Stimulated activated memory B cell treated with anti-CD40 and anti-IgM and Interleukin-4, amounts not matched to agents 10 μg/mL and 1 μg/mL and 100 μg/mL, for 72 hours (primary cell): ENCODE results near the gene SH2D4B.
A peak's percentile ranks its signal among the peaks of the same experiment; 100 is the strongest.

ENCODE experiments used
- ATAC-seq: fragments of 150-1000 bp; cut with Tn5 transposase; 2 replicates; pipeline ENCODE4 v1.10.0; 2021
- H3K27ac Mint-ChIP-seq: one replicate; pipeline ENCODE4 v1.8.0; 2022; ENCODE audit warnings: mild to moderate bottlenecking, mixed read lengths
- H3K27me3 Mint-ChIP-seq: one replicate; pipeline ENCODE4 v1.8.0; 2022; ENCODE audit warnings: mixed read lengths
- H3K36me3 Mint-ChIP-seq: one replicate; pipeline ENCODE4 v1.8.0; 2022; ENCODE audit warnings: mixed read lengths
- H3K4me1 Mint-ChIP-seq: one replicate; pipeline ENCODE4 v1.8.0; 2022; ENCODE audit warnings: mixed read lengths
- H3K4me3 Mint-ChIP-seq: one replicate; pipeline ENCODE4 v1.8.0; 2022; ENCODE audit warnings: mild to moderate bottlenecking, moderate library complexity, mixed read lengths
- H3K9me3 Mint-ChIP-seq: one replicate; pipeline ENCODE4 v1.8.0; 2022; ENCODE audit warnings: mixed read lengths

SH2D4B gene

DNA sequence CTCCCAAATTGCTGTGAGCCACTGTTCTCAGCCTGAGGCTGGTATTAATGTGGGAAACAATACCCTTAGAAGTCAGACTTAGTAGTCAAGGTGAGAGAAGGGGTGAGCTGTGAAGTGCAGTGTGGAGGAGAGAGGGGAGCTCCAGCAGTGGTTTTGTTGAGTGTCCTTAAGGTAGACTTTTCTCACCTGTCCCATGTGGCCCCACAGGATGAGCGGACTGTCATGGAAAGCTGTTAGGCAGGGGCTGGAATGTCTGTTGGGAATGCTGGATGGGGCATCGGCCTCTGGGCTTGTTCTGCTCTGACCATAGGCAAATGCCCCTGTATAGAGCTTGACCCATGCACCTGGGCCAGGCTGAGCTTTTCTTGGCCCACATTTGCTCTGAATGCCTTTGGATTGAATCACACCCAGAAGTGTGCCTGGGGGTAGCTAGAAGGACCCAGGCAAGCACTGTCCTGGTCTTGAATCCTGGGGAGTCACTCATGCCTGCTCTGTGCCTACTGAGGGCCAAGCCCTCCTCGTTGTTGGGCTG is 36.3 kb upstream of the SH2D4B start:
- ATAC-seq: no peak
- Mint-ChIP-seq H3K4me1 (peaks cover 70% of the 10 kb centered on the region), H3K36me3 (peaks cover 12% of the 10 kb centered on the region), H3K27ac (peak overlapping the region; percentile 11), H3K27me3 (no peaks in the 10 kb centered on the region), H3K4me3 (no peak overlapping the region), H3K9me3 (peaks cover 5% of the 10 kb centered on the region)

DNA sequence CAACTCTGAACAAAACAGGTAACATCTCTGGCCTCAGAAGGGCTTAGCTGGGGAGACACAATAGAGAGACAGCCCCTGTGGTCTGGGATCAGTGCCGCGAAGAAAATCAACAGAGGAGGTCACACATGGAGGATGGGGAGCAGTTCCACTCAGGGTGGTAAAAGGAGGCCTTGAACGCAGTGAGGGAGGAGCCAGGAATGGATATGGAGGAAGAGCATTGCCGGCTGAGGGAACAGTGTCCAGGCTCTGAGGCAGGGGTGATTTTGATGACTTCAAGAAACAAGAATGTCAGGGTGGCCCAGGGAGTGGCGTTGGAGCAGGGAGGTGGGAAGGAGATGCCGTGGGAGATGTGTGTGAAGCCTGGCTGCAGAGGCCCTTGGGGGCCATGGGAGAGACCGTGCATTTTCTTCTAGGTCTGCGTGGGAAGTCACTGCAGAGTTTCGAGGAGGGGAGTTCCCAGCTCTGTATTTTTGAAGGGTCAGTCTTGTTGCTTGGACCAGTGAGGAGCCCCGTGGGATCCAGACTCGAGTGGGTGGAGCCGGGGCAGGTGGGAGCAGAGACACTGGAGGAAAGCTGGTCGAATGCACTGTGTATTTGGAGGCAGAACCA is 35.7 kb upstream of the SH2D4B start:
- no peaks in the 10 kb centered on the region for H3K27me3 Mint-ChIP-seq
- H3K9me3 Mint-ChIP-seq: no peaks in the 10 kb centered on the region
- ATAC-seq: no peak
- peak overlapping the region; percentile 11 for H3K27ac Mint-ChIP-seq
- peaks cover 70% of the 10 kb centered on the region for H3K4me1 Mint-ChIP-seq
- H3K36me3 Mint-ChIP-seq: peaks cover 7% of the 10 kb centered on the region
- H3K4me3 Mint-ChIP-seq: no peak overlapping the region

DNA sequence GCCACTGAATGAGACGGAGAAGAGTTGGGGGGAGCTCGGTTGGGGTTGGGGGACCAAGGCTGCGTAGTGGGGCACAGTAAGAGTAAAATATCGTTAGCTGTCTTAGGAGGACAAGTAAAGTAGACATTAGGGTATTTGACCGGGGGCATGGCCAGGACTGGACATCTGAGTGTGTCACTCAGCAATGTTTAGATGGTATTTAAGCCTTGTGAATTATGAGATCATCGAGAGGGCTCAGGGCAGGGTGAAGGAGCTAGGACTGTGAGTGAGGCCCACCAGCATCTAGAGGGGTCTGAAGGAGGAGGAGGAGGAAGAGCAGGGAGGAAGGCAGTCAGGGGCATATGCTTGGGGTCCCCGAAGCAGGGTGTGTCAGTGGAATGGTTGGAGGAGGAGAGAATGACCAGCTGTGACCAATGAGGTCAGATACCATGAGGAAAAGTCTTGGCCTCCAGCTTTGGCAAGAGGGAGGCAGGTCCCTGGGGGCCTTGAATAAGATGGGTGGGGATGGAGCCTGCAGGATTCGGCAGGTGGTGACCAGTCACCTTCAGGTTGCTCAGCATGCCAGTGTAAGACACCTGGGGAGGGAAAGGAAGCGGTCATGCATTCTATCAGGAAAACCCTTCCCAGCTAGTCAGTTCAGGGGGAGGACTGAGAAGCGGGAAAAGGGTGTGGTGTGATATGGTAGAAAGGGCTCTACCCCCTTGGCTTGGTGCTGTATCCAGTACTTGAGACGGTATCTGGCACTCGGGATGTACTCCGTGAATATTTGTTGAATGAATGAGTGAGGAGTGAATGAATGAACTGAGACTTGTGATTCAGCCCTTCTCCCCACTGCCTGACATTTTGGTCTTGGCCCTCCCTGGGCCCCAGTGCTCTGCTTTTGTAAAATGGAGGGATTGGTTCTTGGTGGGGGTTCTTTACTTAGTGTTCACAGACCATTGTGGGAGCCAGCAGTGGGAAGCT is 34.8 kb upstream of the SH2D4B start:
- Mint-ChIP-seq H3K4me1 (peaks cover 70% of the 10 kb centered on the region), H3K36me3 (peaks cover 6% of the 10 kb centered on the region), H3K27ac (peak overlapping the region; percentile 5), H3K4me3 (no peak overlapping the region), H3K27me3 (no peaks in the 10 kb centered on the region), H3K9me3 (no peaks in the 10 kb centered on the region)
- no peak for ATAC-seq

DNA sequence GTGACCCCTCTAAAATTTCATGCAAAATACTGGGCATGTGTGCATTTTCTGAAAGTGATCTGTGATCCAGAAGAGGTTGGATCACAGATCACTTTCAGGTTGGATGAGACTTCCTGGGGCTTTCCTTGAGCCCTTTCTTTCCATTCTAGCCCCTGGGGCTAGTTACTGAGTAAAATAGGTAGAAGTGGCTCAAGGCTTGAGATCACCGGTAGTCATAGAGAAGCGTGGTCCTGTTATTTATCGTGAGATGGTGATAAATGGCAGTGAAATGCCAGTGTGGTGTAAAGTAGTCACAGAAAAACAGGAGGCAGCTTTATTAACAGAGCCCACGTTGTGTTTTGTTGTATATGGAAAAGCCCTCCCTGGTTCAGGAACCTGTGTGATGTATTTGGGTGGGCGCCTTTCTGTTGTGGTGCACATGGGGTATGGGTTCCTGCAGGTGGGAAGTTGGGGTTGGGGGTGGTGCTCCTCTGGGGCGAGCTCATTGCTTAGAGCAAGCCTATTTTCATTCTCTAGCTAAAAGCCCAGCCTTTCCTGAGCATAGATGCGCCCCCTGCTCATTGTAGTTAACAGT is 34.0 kb upstream of the SH2D4B start:
- H3K36me3 Mint-ChIP-seq: peaks cover 6% of the 10 kb centered on the region
- ATAC-seq: no peak
- peak overlapping the region; percentile 5 for H3K27ac Mint-ChIP-seq
- no peak overlapping the region for H3K4me3 Mint-ChIP-seq
- H3K27me3 Mint-ChIP-seq: no peaks in the 10 kb centered on the region
- peaks cover 65% of the 10 kb centered on the region for H3K4me1 Mint-ChIP-seq
- no peaks in the 10 kb centered on the region for H3K9me3 Mint-ChIP-seq

DNA sequence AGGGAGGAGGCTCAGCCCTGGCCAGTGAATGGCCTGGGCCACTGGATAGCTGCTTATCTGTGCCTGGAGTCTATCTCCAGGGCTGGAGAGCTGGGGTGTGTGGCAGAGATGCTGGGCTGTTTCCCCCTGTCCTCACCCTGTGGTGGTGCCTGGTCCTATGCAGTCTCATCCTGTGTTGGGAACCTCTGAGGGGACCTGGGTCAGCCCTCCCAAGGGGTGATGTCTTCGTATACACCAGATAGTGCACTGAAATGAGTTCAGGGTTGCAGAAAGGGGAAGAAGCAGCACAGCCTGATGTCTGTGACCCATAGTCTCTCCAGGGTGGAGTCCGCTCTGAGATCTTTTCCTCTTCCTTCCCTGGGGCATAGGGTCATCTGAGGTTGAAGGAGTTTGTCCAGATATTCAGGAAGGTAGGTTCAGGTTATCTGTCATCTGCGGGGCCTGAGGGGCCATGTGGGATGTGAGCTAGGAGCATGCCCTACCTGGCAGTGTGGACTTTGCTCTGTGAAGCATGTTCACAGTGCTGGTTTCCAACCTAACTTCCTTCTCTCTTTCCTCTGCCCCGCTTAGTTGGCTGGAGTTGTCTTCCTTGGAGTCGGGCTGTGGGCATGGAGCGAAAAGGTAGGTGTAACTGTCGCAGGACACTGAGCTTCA is 33.4 kb upstream of the SH2D4B start:
- Mint-ChIP-seq H3K27ac (peak overlapping the region; percentile 5), H3K9me3 (no peaks in the 10 kb centered on the region), H3K4me3 (no peak overlapping the region), H3K4me1 (peaks cover 59% of the 10 kb centered on the region), H3K27me3 (no peaks in the 10 kb centered on the region), H3K36me3 (peaks cover 6% of the 10 kb centered on the region)
- ATAC-seq: peak; percentile 56

DNA sequence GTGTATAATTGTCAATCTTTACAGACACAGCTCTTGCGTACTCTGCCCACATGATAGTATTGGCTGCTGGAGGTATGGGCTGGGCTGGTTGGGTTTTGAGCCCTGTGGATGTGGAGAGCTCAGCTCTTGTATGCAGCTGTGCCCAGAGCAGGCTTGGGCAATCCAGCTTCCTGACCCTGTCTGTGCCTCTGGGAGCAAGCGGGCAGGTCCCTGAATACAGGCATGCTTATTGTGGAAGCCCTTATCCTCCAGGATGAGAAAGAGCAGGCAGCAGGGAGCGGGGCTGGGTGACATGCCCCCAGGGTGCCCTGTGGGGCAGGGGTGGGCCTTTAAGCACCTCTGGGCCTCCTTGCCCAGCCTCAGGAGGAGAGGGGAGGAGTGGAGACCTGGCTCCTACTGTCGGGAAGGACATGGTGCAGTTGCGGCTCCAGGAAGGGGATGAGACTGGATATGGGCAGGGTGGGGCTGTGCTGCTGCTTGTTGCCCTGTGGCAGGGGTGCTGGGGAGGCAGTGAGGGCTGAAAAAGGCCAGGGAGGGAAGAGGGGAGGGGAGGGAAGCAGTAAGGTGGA is 32.7 kb upstream of the SH2D4B start:
- peaks cover 52% of the 10 kb centered on the region for H3K4me1 Mint-ChIP-seq
- peak overlapping the region; percentile 5 for H3K27ac Mint-ChIP-seq
- no peaks in the 10 kb centered on the region for H3K9me3 Mint-ChIP-seq
- no peak overlapping the region for H3K4me3 Mint-ChIP-seq
- H3K36me3 Mint-ChIP-seq: peaks cover 12% of the 10 kb centered on the region
- ATAC-seq: no peak
- H3K27me3 Mint-ChIP-seq: no peaks in the 10 kb centered on the region

DNA sequence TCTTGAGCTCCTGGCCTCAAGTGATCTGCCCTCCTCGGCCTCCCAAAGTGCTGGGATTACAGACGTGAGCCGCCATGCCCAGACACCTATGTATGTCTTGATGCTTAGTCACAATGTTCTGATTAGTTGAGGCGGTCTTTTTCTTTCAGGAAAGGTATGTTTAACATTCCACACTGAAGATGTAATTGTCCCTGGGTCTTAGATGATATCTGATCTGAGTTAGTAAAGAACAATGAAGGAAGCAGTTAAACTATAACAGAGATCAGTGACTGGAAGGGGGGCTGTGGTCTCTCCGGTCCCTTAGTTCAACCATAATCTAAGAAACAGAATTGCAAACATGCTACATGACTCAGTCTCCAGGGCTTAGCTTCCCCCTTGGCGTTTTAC is 31.5 kb upstream of the SH2D4B start:
- H3K4me3 Mint-ChIP-seq: no peak overlapping the region
- no peaks in the 10 kb centered on the region for H3K27me3 Mint-ChIP-seq
- H3K36me3 Mint-ChIP-seq: peaks cover 18% of the 10 kb centered on the region
- H3K27ac Mint-ChIP-seq: no peak overlapping the region
- H3K9me3 Mint-ChIP-seq: no peaks in the 10 kb centered on the region
- H3K4me1 Mint-ChIP-seq: peaks cover 43% of the 10 kb centered on the region
- ATAC-seq: no peak

DNA sequence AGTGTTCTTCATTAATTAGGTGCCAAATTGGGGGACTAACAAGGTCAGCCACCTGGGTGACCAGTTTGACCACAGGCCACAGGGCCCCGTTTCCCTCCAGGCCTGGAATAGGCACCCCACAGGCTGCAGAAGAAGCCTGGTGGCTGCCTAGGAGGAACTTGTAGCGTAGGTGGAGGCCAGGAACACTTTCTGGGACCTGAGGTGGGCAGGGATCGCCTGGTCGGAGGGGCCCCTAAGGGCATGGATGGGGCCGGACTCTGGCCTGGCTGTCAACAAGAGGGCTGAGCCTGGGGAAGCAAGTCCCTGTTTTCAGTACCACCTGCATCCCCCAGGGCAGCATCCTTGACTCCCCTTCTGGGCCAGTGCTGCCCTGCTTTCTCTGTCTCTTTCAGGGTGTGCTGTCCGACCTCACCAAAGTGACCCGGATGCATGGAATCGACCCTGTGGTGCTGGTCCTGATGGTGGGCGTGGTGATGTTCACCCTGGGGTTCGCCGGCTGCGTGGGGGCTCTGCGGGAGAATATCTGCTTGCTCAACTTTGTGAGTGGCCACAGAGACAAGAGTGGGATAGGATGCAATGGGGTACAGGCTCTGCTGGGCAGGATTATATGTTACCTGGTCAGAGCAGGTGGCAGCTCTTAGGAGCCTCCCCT is 30.7 kb upstream of the SH2D4B start:
- Mint-ChIP-seq H3K4me3 (no peak overlapping the region), H3K27me3 (no peaks in the 10 kb centered on the region), H3K4me1 (peaks cover 37% of the 10 kb centered on the region), H3K36me3 (peaks cover 22% of the 10 kb centered on the region), H3K9me3 (no peaks in the 10 kb centered on the region), H3K27ac (no peak overlapping the region)
- ATAC-seq: no peak

DNA sequence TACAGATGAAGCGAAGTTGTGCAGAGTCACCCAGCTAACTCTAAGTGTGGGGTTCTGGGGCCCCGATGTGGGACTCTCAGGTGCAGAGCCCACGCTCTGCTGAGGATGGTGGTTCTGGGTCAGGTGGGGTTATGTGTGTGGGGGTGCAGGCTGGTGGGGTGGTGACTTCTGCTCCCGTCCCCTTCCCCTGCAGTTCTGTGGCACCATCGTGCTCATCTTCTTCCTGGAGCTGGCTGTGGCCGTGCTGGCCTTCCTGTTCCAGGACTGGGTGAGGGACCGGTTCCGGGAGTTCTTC is 28.6 kb upstream of the SH2D4B start:
- ATAC-seq: no peak
- peaks cover 16% of the 10 kb centered on the region for H3K4me1 Mint-ChIP-seq
- H3K27me3 Mint-ChIP-seq: no peaks in the 10 kb centered on the region
- no peak overlapping the region for H3K27ac Mint-ChIP-seq
- H3K9me3 Mint-ChIP-seq: no peaks in the 10 kb centered on the region
- no peak overlapping the region for H3K4me3 Mint-ChIP-seq
- H3K36me3 Mint-ChIP-seq: peaks cover 38% of the 10 kb centered on the region

DNA sequence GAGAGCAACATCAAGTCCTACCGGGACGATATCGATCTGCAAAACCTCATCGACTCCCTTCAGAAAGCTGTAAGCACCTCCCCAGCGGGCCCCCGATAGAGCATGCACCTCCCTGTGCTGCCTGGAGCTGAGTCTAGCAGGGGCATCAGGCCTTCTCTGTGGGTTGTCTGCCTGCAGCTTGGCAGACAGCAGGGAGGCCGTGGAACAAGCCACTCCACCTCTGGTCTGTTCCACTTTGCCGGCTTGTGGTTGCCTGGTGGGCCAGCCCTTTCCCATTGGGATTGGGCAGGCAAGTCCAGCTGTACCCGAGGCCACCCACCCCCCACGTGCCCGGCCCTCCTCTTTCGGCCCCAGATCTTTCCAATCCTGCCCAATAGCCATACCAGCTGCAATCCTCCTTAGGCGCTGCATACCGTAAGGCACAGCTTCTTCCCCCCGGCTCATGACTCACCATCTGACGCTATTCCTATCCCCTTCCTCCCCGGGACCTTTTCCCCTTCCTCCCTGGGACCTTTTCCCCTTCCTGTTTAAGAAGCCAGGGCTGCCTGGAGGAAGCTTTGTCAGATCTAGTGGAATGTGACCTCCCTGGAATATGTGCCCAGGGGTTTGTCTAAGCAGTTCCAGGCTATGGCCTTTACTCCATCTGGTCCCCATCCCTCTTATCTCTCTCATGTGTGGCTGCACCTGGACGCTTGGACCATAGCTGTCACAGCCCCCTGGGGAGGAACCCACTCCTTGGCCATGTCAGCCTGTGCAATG is 28.1 kb upstream of the SH2D4B start:
- no peak overlapping the region for H3K4me3 Mint-ChIP-seq
- no peak overlapping the region for H3K27ac Mint-ChIP-seq
- H3K36me3 Mint-ChIP-seq: peaks cover 43% of the 10 kb centered on the region
- no peak for ATAC-seq
- H3K27me3 Mint-ChIP-seq: no peaks in the 10 kb centered on the region
- H3K4me1 Mint-ChIP-seq: peaks cover 11% of the 10 kb centered on the region
- no peaks in the 10 kb centered on the region for H3K9me3 Mint-ChIP-seq

DNA sequence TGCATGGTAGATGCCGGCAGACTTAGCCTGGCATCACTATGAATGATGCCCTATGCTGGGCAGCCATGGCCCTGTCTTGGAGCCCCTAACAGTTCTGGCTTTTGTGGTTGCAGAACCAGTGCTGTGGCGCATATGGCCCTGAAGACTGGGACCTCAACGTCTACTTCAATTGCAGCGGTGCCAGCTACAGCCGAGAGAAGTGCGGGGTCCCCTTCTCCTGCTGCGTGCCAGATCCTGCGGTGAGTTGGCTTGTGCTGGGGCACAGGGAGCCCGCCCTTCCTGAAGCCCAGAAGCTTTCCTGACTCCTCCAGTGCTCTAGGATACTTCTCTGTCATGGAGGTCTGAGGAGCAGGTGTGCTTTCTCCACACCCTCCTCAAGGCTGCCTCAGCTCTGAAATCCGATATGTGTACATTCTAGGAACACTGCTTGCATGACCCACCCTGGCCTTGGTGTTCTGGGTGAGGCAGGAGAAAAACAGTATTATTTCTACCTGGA is 25.6 kb upstream of the SH2D4B start:
- no peak overlapping the region for H3K4me3 Mint-ChIP-seq

DNA sequence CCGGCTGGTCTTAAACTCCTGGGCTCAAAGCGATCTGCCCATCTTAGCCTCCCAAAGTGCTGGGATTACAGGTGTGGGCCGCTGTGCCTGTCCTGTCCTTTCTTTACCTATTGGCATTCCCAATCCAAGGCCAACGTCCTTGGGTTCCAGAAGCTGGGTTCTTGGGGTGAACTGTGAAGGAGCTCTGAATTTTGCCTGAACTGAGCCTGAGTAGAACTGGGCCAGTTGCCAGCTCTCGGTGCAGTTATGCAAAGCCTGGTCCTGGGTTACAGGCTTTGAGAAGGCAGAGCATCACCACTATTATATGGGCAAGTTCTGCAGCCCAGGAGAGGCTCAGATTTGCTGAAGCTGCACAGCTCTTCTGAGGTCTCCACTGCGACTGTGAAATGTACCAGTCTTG is 24.6 kb upstream of the SH2D4B start:
- H3K4me1 Mint-ChIP-seq: peaks cover 4% of the 10 kb centered on the region
- peak overlapping the region; percentile 19 for H3K27ac Mint-ChIP-seq
- no peak overlapping the region for H3K4me3 Mint-ChIP-seq
- ATAC-seq: no peak
- H3K36me3 Mint-ChIP-seq: peaks cover 63% of the 10 kb centered on the region
- H3K9me3 Mint-ChIP-seq: no peaks in the 10 kb centered on the region
- H3K27me3 Mint-ChIP-seq: no peaks in the 10 kb centered on the region

More for the DNA sequence above, 25.6 kb upstream of the SH2D4B start:
- Mint-ChIP-seq H3K4me1 (no peaks in the 10 kb centered on the region), H3K9me3 (no peaks in the 10 kb centered on the region), H3K27me3 (no peaks in the 10 kb centered on the region), H3K27ac (peak overlapping the region; percentile 48), H3K36me3 (peaks cover 53% of the 10 kb centered on the region)
- ATAC-seq: no peak

DNA sequence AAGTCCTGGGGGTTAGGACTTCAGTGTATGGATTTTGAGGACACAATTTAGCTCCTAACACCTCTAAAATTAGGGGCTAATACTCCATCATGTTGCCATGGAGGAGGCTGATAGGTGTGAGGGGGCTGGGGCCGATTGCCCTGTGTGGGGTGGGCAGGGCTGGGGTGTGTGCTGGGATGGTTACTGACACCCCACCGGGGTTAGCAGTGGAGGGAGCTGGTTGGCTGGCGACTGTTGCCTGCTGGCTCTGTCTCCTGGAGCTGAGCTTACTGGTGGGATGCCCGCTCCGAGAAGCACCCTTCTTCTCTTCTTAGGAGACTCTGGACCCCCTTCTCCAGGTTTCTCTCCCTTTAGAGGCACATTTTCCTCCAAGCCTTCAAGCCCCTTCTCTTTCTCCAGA is 22.2 kb upstream of the SH2D4B start:
- ATAC-seq: no peak
- Mint-ChIP-seq H3K27me3 (no peaks in the 10 kb centered on the region), H3K36me3 (peaks cover 65% of the 10 kb centered on the region), H3K4me1 (peaks cover 20% of the 10 kb centered on the region), H3K9me3 (no peaks in the 10 kb centered on the region), H3K4me3 (no peak overlapping the region), H3K27ac (no peak overlapping the region)

DNA sequence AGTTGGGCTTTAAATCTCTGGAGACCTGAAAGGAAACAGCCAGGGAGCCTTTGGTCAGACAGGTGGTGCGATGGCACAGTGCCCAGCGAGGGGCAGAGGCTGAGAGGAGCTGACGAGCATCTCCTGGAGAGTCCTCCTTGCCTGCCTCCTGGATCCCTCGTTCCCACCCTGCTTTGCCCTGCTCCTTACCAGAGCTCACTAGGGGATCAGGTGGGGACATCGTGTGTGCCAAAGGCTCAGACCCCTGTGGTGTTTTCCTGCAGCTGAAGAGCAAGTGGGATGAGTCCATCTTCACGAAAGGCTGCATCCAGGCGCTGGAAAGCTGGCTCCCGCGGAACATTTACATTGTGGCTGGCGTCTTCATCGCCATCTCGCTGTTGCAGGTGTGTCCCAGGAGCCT is 21.8 kb upstream of the SH2D4B start:
- Mint-ChIP-seq H3K4me1 (peaks cover 24% of the 10 kb centered on the region), H3K9me3 (no peaks in the 10 kb centered on the region), H3K27ac (no peak overlapping the region), H3K36me3 (peaks cover 69% of the 10 kb centered on the region), H3K27me3 (no peaks in the 10 kb centered on the region), H3K4me3 (no peak overlapping the region)
- no peak for ATAC-seq
